HG03175 (cell line): Measurements from ENCODE around the gene DALRD3.
"Not testable (repeated sequence)": the region's sequence is repeated elsewhere in the genome, so short reads cannot be mapped to it uniquely, and the experiment has no call there.

Experiments
- ATAC-seq: cut with Tn5 transposase; IDR thresholded peaks from one replicate; pipeline ENCODE4 v1.9.1; 2021; ENCODE audit warnings: mild to moderate bottlenecking, moderate library complexity; ENCODE audit not compliant: unreplicated experiment

DALRD3 gene

GRCh38 chr3:49021813-49022687, 3.7 kb upstream of the DALRD3 start, which contains the start of gene NDUFAF3:
TSS of gene NDUFAF3 (plus strand) at chr3:49022121. CDS start at chr3:49022145, 24 bp downstream.
- ATAC-seq: peak; percentile 59

- peak; percentile 51 for ATAC-seq
Observed at GRCh38 chr3:49021213-49021812, 2.9 kb upstream of the DALRD3 start.

GRCh38 chr3:49020330-49021212, 2.2 kb upstream of the DALRD3 start:
- ATAC-seq: peak; percentile 0

GRCh38 chr3:49019941-49020329, 1.6 kb upstream of the DALRD3 start:
- ATAC-seq: no peak

- ATAC-seq: no peak
Observed at GRCh38 chr3:49018707-49019006, 277 bp upstream of the DALRD3 start.

GRCh38 chr3:49017229-49017970, 980 bp downstream of the DALRD3 start:
- ATAC-seq: no peak

GRCh38 chr3:49016414-49017228, 1.8 kb downstream of the DALRD3 start:
- no peak for ATAC-seq

GRCh38 chr3:49015765-49016164, 2.6 kb downstream of the DALRD3 start:
- ATAC-seq: no peak

GRCh38 chr3:49015072-49015471, 3.3 kb downstream of the DALRD3 start:
- no peak for ATAC-seq

- no peak for ATAC-seq
Observed at GRCh38 chr3:49013738-49014660, 4.4 kb downstream of the DALRD3 start.

GRCh38 chr3:49013113-49013737, 5.2 kb downstream of the DALRD3 start:
- no peak for ATAC-seq

GRCh38 chr3:49012441-49013017, 5.9 kb downstream of the DALRD3 start:
- ATAC-seq: no peak

- no peak for ATAC-seq
Observed at GRCh38 chr3:49009396-49009795, 9.0 kb downstream of the DALRD3 start.

GRCh38 chr3:49008627-49009026, 9.8 kb downstream of the DALRD3 start:
- ATAC-seq: not testable (repeated sequence)

GRCh38 chr3:49007771-49008528, 10.4 kb downstream of the DALRD3 start:
- ATAC-seq: peak; percentile 35

GRCh38 chr3:49007068-49007770, 11.2 kb downstream of the DALRD3 start, which contains the start of gene WDR6:
TSS of gene WDR6 (plus strand) at chr3:49007391. CDS start at chr3:49007432, 41 bp downstream.
- ATAC-seq: peak; percentile 94
